Measurements from ENCODE around the gene POLE. TPM values are rescaled to one million over a fixed set of nuclear protein-coding genes. Genes with fewer than 3 reads are reported as not detected.
A peak's percentile ranks its signal among the peaks of the same experiment; 100 is the strongest.
"Not testable (repeated sequence)": the region's sequence is repeated elsewhere in the genome, so short reads cannot be mapped to it uniquely, and the experiment has no call there.

Gene POLE
- polyA plus RNA-seq, 6 donors from 2014 or later: 1.7 to 8.2 (median 2.6) TPM; not detected in 1

GRCh38 chr12:132604151-132604618 lies 83.0 kb downstream of the POLE start:
- Mint-ChIP-seq H3K27ac (no peak overlapping the region), H3K4me3 (no peak overlapping the region)

GRCh38 chr12:132603240-132604150 lies 83.6 kb downstream of the POLE start:
- ATAC-seq (ENCODE audit: low read depth in 2 of 2) (no peak), DNase-seq (no peak)
- H3K4me3 Mint-ChIP-seq: peak overlapping the region in 2 of 8 donors; percentile 27 to 69
- peaks cover 0 to 2% (median 0%) of the 10 kb centered on the region in 7 donors for H3K9me3 Mint-ChIP-seq
- H3K27ac Mint-ChIP-seq: no peak overlapping the region
- H3K27me3 Mint-ChIP-seq: peaks cover 30 to 59% (median 55%) of the 10 kb centered on the region in 3 donors
- no peaks in the 10 kb centered on the region for H3K36me3 Mint-ChIP-seq
- peaks cover 19 to 25% (median 24%) of the 10 kb centered on the region in 3 donors for H3K4me1 Mint-ChIP-seq

More at GRCh38 chr12:132604151-132604618, 83.0 kb downstream of the POLE start:
- H3K27me3 Mint-ChIP-seq: peaks cover 35 to 66% (median 57%) of the 10 kb centered on the region in 3 donors
- H3K4me1 Mint-ChIP-seq: peaks cover 16 to 20% (median 18%) of the 10 kb centered on the region in 3 donors
- no peak for ATAC-seq (ENCODE audit: low read depth in 2 of 2)
- H3K36me3 Mint-ChIP-seq: no peaks in the 10 kb centered on the region
- DNase-seq: no peak
- H3K9me3 Mint-ChIP-seq: peaks cover 0 to 2% (median 0%) of the 10 kb centered on the region in 7 donors

- H3K36me3 Mint-ChIP-seq: no peaks in the 10 kb centered on the region
- H3K4me1 Mint-ChIP-seq: peaks cover 23 to 28% (median 26%) of the 10 kb centered on the region in 3 donors
- DNase-seq: no peak
- peak overlapping the region in 1 of 8 donors; percentile 27 for H3K4me3 Mint-ChIP-seq
- H3K27me3 Mint-ChIP-seq: peaks cover 32 to 55% (median 52%) of the 10 kb centered on the region in 3 donors
- peaks cover 0 to 2% (median 0%) of the 10 kb centered on the region in 7 donors for H3K9me3 Mint-ChIP-seq
- no peak overlapping the region for H3K27ac Mint-ChIP-seq
- no peak for ATAC-seq (ENCODE audit: low read depth in 2 of 2)
Observed at GRCh38 chr12:132602572-132603239, 84.4 kb downstream of the POLE start.

GRCh38 chr12:132601171-132601883 lies 85.8 kb downstream of the POLE start:
- H3K4me3 Mint-ChIP-seq: peak overlapping the region; percentile 79 to 98 (median 84)
- ATAC-seq (ENCODE audit: low read depth in 2 of 2): no peak
- H3K9me3 Mint-ChIP-seq: peaks cover 0 to 6% (median 0%) of the 10 kb centered on the region in 7 donors
- H3K36me3 Mint-ChIP-seq: no peaks in the 10 kb centered on the region
- peak overlapping the region in 1 of 6 donors; percentile 59 for H3K27ac Mint-ChIP-seq
- peaks cover 30 to 36% (median 33%) of the 10 kb centered on the region in 3 donors for H3K4me1 Mint-ChIP-seq
- H3K27me3 Mint-ChIP-seq: peaks cover 30 to 51% (median 46%) of the 10 kb centered on the region in 3 donors
- DNase-seq: no peak

GRCh38 chr12:132600048-132601032 lies 86.8 kb downstream of the POLE start:
- H3K4me3 Mint-ChIP-seq: peak overlapping the region; percentile 81 to 98 (median 85)

GRCh38 chr12:132599502-132599901 lies 87.6 kb downstream of the POLE start:
- Mint-ChIP-seq H3K4me3 (peak overlapping the region; percentile 71 to 98 (median 82)), H3K27me3 (peaks cover 31 to 41% (median 37%) of the 10 kb centered on the region in 3 donors), H3K4me1 (peaks cover 30 to 36% (median 33%) of the 10 kb centered on the region in 3 donors), H3K27ac (peak overlapping the region in 3 of 6 donors; percentile 76 to 87 (median 85))
- DNase-seq; ATAC-seq (ENCODE audit: low read depth in 2 of 2); H3K36me3 Mint-ChIP-seq; H3K9me3 Mint-ChIP-seq: not testable (repeated sequence)

More at GRCh38 chr12:132600048-132601032, 86.8 kb downstream of the POLE start:
- Mint-ChIP-seq H3K27me3 (peaks cover 31 to 48% (median 43%) of the 10 kb centered on the region in 3 donors), H3K4me1 (peaks cover 30 to 36% (median 33%) of the 10 kb centered on the region in 3 donors), H3K36me3 (no peaks in the 10 kb centered on the region), H3K9me3 (peaks cover 0 to 6% (median 0%) of the 10 kb centered on the region in 7 donors), H3K27ac (peak overlapping the region in 4 of 6 donors; percentile 11 to 87 (median 46))
- peak; percentile 58 to 61 for ATAC-seq (ENCODE audit: low read depth in 2 of 2)
- peak; percentile 23 for DNase-seq

GRCh38 chr12:132597333-132598316 lies 89.5 kb downstream of the POLE start:
- H3K4me1 Mint-ChIP-seq: peaks cover 30 to 36% (median 33%) of the 10 kb centered on the region in 3 donors
- H3K27me3 Mint-ChIP-seq: peaks cover 25 to 40% (median 33%) of the 10 kb centered on the region in 3 donors
- peak overlapping the region; percentile 85 to 96 (median 91) for H3K4me3 Mint-ChIP-seq
- peak; percentile 30 to 32 for ATAC-seq (ENCODE audit: low read depth in 2 of 2)
- peaks cover 0 to 6% (median 0%) of the 10 kb centered on the region in 7 donors for H3K9me3 Mint-ChIP-seq
- no peaks in the 10 kb centered on the region for H3K36me3 Mint-ChIP-seq
- H3K27ac Mint-ChIP-seq: peak overlapping the region; percentile 52 to 97 (median 76)
- DNase-seq: no peak

- Mint-ChIP-seq H3K36me3 (no peaks in the 10 kb centered on the region), H3K4me1 (peaks cover 25 to 32% (median 26%) of the 10 kb centered on the region in 3 donors), H3K4me3 (peak overlapping the region in 4 of 8 donors; percentile 45 to 93 (median 60)), H3K9me3 (peaks cover 0 to 6% (median 0%) of the 10 kb centered on the region in 7 donors), H3K27me3 (peaks cover 20 to 32% (median 21%) of the 10 kb centered on the region in 3 donors), H3K27ac (no peak overlapping the region)
- no peak for DNase-seq
- ATAC-seq (ENCODE audit: low read depth in 2 of 2): no peak
Observed at GRCh38 chr12:132596016-132596415, 91.1 kb downstream of the POLE start.

- no peak overlapping the region for H3K27ac Mint-ChIP-seq
- no peak for ATAC-seq (ENCODE audit: low read depth in 2 of 2)
Observed at GRCh38 chr12:132595183-132595582, 92.0 kb downstream of the POLE start.

GRCh38 chr12:132593938-132594358 lies 93.2 kb downstream of the POLE start:
- no peak for DNase-seq
- H3K27ac Mint-ChIP-seq: no peak overlapping the region
- peaks cover 12 to 20% (median 16%) of the 10 kb centered on the region in 3 donors for H3K4me1 Mint-ChIP-seq
- peaks cover 13 to 30% (median 17%) of the 10 kb centered on the region in 3 donors for H3K27me3 Mint-ChIP-seq
- H3K4me3 Mint-ChIP-seq: peak overlapping the region in 1 of 8 donors; percentile 2
- ATAC-seq (ENCODE audit: low read depth in 2 of 2): peak in 1 of 2 donors; percentile 51
- peaks cover 0 to 7% (median 0%) of the 10 kb centered on the region in 7 donors for H3K9me3 Mint-ChIP-seq
- H3K36me3 Mint-ChIP-seq: no peaks in the 10 kb centered on the region

More at GRCh38 chr12:132595183-132595582, 92.0 kb downstream of the POLE start:
- Mint-ChIP-seq H3K4me1 (peaks cover 20 to 24% (median 22%) of the 10 kb centered on the region in 3 donors), H3K4me3 (peak overlapping the region in 2 of 8 donors; percentile 19 to 68), H3K27me3 (peaks cover 13 to 30% (median 17%) of the 10 kb centered on the region in 3 donors), H3K9me3 (peaks cover 0 to 6% (median 0%) of the 10 kb centered on the region in 7 donors), H3K36me3 (no peaks in the 10 kb centered on the region)
- no peak for DNase-seq

Measured in naive B cell (primary cell).